Anterior cingulate cortex (tissue), 58 donors: ENCODE data around the gene UQCR11.

Experiments used
- DNase-seq, 58 donors: peaks; one replicate each; lab custom pipeline; 2025; lab: John Stamatoyannopoulos, UW

The UQCR11 gene

GRCh38 chr19:1572795-1573194 lies 32.5 kb downstream of the UQCR11 start:
- DNase-seq, result no peak

- DNase-seq, result no peak
These were observed 33.9 kb downstream of the UQCR11 start for GRCh38 chr19:1571358-1571757.

- DNase-seq, result no peak
These were observed 34.4 kb downstream of the UQCR11 start for GRCh38 chr19:1570836-1571235.

GRCh38 chr19:1569997-1570396 lies 35.3 kb downstream of the UQCR11 start:
- DNase-seq, result no peak

- peak in 44 of 58 donors; percentile 2 to 65 (median 34) for DNase-seq
These were observed 36.8 kb downstream of the UQCR11 start, which contains the start of gene MEX3D for GRCh38 chr19:1568320-1569019. Gene MEX3D (minus strand): TSS chr19:1568325. CDS start chr19:1568058, 267 bp downstream.

- DNase-seq, result no peak
These were observed 37.4 kb downstream of the UQCR11 start for GRCh38 chr19:1567848-1568227.

GRCh38 chr19:1567116-1567847 lies 38.0 kb downstream of the UQCR11 start:
- DNase-seq, result peak in 5 of 58 donors; percentile 34 to 61 (median 49)

- DNase-seq, result peak; percentile 31 to 93 (median 84)
These were observed 38.7 kb downstream of the UQCR11 start for GRCh38 chr19:1566392-1567115.

GRCh38 chr19:1563251-1563650 lies 42.0 kb downstream of the UQCR11 start:
- DNase-seq, result no peak

GRCh38 chr19:1561236-1561842 lies 43.9 kb downstream of the UQCR11 start:
- DNase-seq, result no peak

GRCh38 chr19:1560286-1560882 lies 44.9 kb downstream of the UQCR11 start:
- no peak for DNase-seq

- DNase-seq, result no peak
These were observed 46.7 kb downstream of the UQCR11 start for GRCh38 chr19:1558552-1558951.

GRCh38 chr19:1556390-1557070 lies 48.7 kb downstream of the UQCR11 start:
- no peak for DNase-seq

GRCh38 chr19:1555487-1556389 lies 49.5 kb downstream of the UQCR11 start:
- no peak for DNase-seq

- no peak for DNase-seq
These were observed 50.3 kb downstream of the UQCR11 start for GRCh38 chr19:1554968-1555367.

GRCh38 chr19:1553415-1553814 lies 51.8 kb downstream of the UQCR11 start:
- DNase-seq, result no peak

GRCh38 chr19:1551068-1552040 lies 53.9 kb downstream of the UQCR11 start:
- DNase-seq, result no peak
